HEK293 (cell line): ENCODE measurements around the gene CENPP.

Experiments used
- CTCF ChIA-PET: fragments of 350-600 bp; formaldehyde crosslinking; extraction: SDS; loops from one replicate; lab custom pipeline; 2021; ENCODE audit warnings: antibody characterized with exemption; lab: Yijun Ruan, JAX
- POLR2A ChIA-PET: fragments of 300-600 bp; formaldehyde crosslinking; extraction: SDS; loops from one replicate; lab custom pipeline; 2020; ENCODE audit warnings: antibody characterized with exemption, inconsistent platforms; lab: Yijun Ruan, JAX
- H3K27ac ChIP-seq: fragments of 200-500 bp; sonication (Bioruptor generic); 2 replicates; pipeline ENCODE4 v1.5.1; 2014; ENCODE audit warnings: low read depth, low read length, control low read depth, inconsistent platforms; ENCODE audit errors: extremely low read depth
- H3K36me3 ChIP-seq, 2 experiments: fragments of 200-500 bp in 1 of 2; sonication (Bioruptor generic) in 1 of 2; 1 replicate in 1 of 2; 2 replicates in 1 of 2; pipeline ENCODE4 v1.5.1; 2014 to 2017; ENCODE audit warnings: inconsistent platforms in 2 of 2, low read length in 2 of 2; ENCODE audit not compliant: control insufficient read depth in 2 of 2, insufficient read depth in 1 of 2
- H3K4me1 ChIP-seq: fragments of 200-500 bp; sonication (Bioruptor generic); 2 replicates; pipeline ENCODE4 v1.5.1; 2014; ENCODE audit warnings: mild to moderate bottlenecking, low read length, inconsistent platforms; ENCODE audit not compliant: control insufficient read depth, insufficient read depth
- H3K4me3 ChIP-seq: 2 replicates; pipeline ENCODE4 v1.5.1; 2011; ENCODE audit warnings: low read depth, mild to moderate bottlenecking, control low read depth, low read length, moderate library complexity
- H3K9me3 ChIP-seq: fragments of 200-500 bp; sonication (Bioruptor generic); 2 replicates; pipeline ENCODE4 v1.5.1; 2014; ENCODE audit warnings: low read depth, low read length, inconsistent platforms; ENCODE audit not compliant: control insufficient read depth, insufficient read depth
- EGR2 ChIP-seq: fragments of 450-650 bp; formaldehyde crosslinking; IDR thresholded peaks from 2 replicates; pipeline ENCODE4 v1.5.1; 2016; ENCODE audit warnings: low read depth, missing biosample characterization, missing genetic modification characterization
- FEZF1 ChIP-seq: fragments of 450-650 bp; formaldehyde crosslinking; IDR thresholded peaks from 2 replicates; pipeline ENCODE4 v1.5.1; 2016; ENCODE audit warnings: missing biosample characterization, missing genetic modification characterization
- KLF8 ChIP-seq: fragments of 450-650 bp; formaldehyde crosslinking; IDR thresholded peaks from 2 replicates; pipeline ENCODE4 v1.5.1; 2016; ENCODE audit warnings: missing biosample characterization, missing genetic modification characterization
- PRDM6 ChIP-seq: fragments of 450-650 bp; formaldehyde crosslinking; IDR thresholded peaks from 2 replicates; pipeline ENCODE4 v1.5.1; 2017; ENCODE audit warnings: missing biosample characterization, missing genetic modification characterization
- SP3 ChIP-seq: fragments of 450-650 bp; formaldehyde crosslinking; IDR thresholded peaks from 2 replicates; pipeline ENCODE4 v1.5.1; 2016; ENCODE audit warnings: missing biosample characterization, missing genetic modification characterization
- ZEB2 ChIP-seq: fragments of 450-650 bp; formaldehyde crosslinking; IDR thresholded peaks from 2 replicates; pipeline ENCODE4 v1.5.1; 2016; ENCODE audit warnings: missing biosample characterization, missing genetic modification characterization
- ZNF10 ChIP-seq: fragments of 450-650 bp; formaldehyde crosslinking; IDR thresholded peaks from 2 replicates; pipeline ENCODE4 v1.5.1; 2017; ENCODE audit warnings: missing biosample characterization, missing genetic modification characterization
- ZNF138 ChIP-seq: fragments of 450-650 bp; formaldehyde crosslinking; IDR thresholded peaks from 2 replicates; pipeline ENCODE4 v1.5.1; 2016; ENCODE audit warnings: missing biosample characterization, missing genetic modification characterization, borderline replicate concordance
- ZNF148 ChIP-seq: fragments of 450-650 bp; formaldehyde crosslinking; IDR thresholded peaks from 2 replicates; pipeline ENCODE4 v1.5.0; 2017; ENCODE audit warnings: missing biosample characterization, missing genetic modification characterization, borderline replicate concordance
- ZNF16 ChIP-seq: fragments of 450-650 bp; formaldehyde crosslinking; IDR thresholded peaks from 2 replicates; pipeline ENCODE4 v1.5.1; 2016; ENCODE audit warnings: low read depth, missing biosample characterization, missing genetic modification characterization
- ZNF184 ChIP-seq: fragments of 450-650 bp; IDR thresholded peaks from 2 replicates; pipeline ENCODE4 v1.5.1; 2018; ENCODE audit warnings: missing biosample characterization, mild to moderate bottlenecking, missing genetic modification characterization
- ZNF24 ChIP-seq: fragments of 450-650 bp; formaldehyde crosslinking; IDR thresholded peaks from 2 replicates; pipeline ENCODE4 v1.5.1; 2016; ENCODE audit warnings: missing biosample characterization, missing genetic modification characterization
- ZNF354C ChIP-seq: fragments of 450-650 bp; formaldehyde crosslinking; IDR thresholded peaks from 2 replicates; pipeline ENCODE4 v1.5.1; 2016; ENCODE audit warnings: missing biosample characterization, missing genetic modification characterization, low read depth, borderline replicate concordance
- ZNF366 ChIP-seq: fragments of 450-650 bp; formaldehyde crosslinking; conservative IDR thresholded peaks from 2 replicates; pipeline ENCODE4 v1.5.1; 2016; ENCODE audit warnings: missing biosample characterization, missing genetic modification characterization
- ZNF398 ChIP-seq: fragments of 450-650 bp; formaldehyde crosslinking; IDR thresholded peaks from 2 replicates; pipeline ENCODE4 v1.5.1; 2017; ENCODE audit warnings: missing biosample characterization, missing genetic modification characterization
- ZNF433 ChIP-seq: fragments of 450-650 bp; formaldehyde crosslinking; IDR thresholded peaks from 2 replicates; pipeline ENCODE4 v1.5.1; 2016; ENCODE audit warnings: missing biosample characterization, missing genetic modification characterization, low read depth
- ZNF488 ChIP-seq: fragments of 450-650 bp; formaldehyde crosslinking; IDR thresholded peaks from 2 replicates; pipeline ENCODE4 v1.5.1; 2016; ENCODE audit warnings: missing biosample characterization, missing genetic modification characterization
- ZNF621 ChIP-seq: fragments of 450-650 bp; formaldehyde crosslinking; IDR thresholded peaks from 2 replicates; pipeline ENCODE4 v1.5.1; 2017; ENCODE audit warnings: missing biosample characterization, missing genetic modification characterization
- ZNF629 ChIP-seq: fragments of 450-650 bp; formaldehyde crosslinking; IDR thresholded peaks from 2 replicates; pipeline ENCODE4 v1.5.1; 2017; ENCODE audit warnings: missing biosample characterization, missing genetic modification characterization
- ZNF654 ChIP-seq: fragments of 450-650 bp; formaldehyde crosslinking; IDR thresholded peaks from 2 replicates; pipeline ENCODE4 v1.5.1; 2016; ENCODE audit warnings: low read depth, missing biosample characterization, missing genetic modification characterization
- ZSCAN23 ChIP-seq: fragments of 450-650 bp; formaldehyde crosslinking; IDR thresholded peaks from 2 replicates; pipeline ENCODE4 v1.5.1; 2016; ENCODE audit warnings: missing biosample characterization, missing genetic modification characterization

The CENPP gene

GRCh38 chr9:92397853-92398252 lies 72.1 kb downstream of the CENPP start (continued):
- no peak for TF ChIP-seq ZNF354C

- no peak overlapping the region for H3K27ac ChIP-seq
- no peaks in the 10 kb centered on the region for H3K36me3 ChIP-seq
- no peaks in the 10 kb centered on the region for H3K9me3 ChIP-seq
- ChIA-PET CTCF (no interaction called here), POLR2A (no interaction called here)
- no peak overlapping the region for H3K4me3 ChIP-seq
- H3K4me1 ChIP-seq = peaks cover 11% of the 10 kb centered on the region; the same call in 1 of the 2 replicates
- TF ChIP-seq ZNF24 (tag by site-specific recombination) (peak; percentile 91), ZNF654 (tag by site-specific recombination) (no peak), ZNF138 (tag by site-specific recombination) (no peak), ZNF16 (tag by site-specific recombination) (no peak), ZNF629 (tag by site-specific recombination) (peak; percentile 63), ZNF148 (tag by site-specific recombination) (no peak), ZNF366 (peak; percentile 43; the same call in 1 of the 2 replicates), ZEB2 (0 out of 2 replicates have a peak, but pooled peaks have one; percentile 26), ZNF621 (no peak), KLF8 (tag by site-specific recombination) (0 out of 2 replicates have a peak, but pooled peaks have one; percentile 35), PRDM6 (tag by site-specific recombination) (peak; percentile 85), FEZF1 (tag by site-specific recombination) (no peak), ZSCAN23 (no peak), ZNF488 (tag by site-specific recombination) (no peak)
Observed at GRCh38 chr9:92402360-92402759, 76.6 kb downstream of the CENPP start.

GRCh38 chr9:92402826-92403745 lies 77.3 kb downstream of the CENPP start:
- H3K36me3 ChIP-seq = no peaks in the 10 kb centered on the region
- no peak for TF ChIP-seq ZNF433
- no peak for TF ChIP-seq EGR2 (tag by site-specific recombination)
- no peak for TF ChIP-seq SP3
- peak; percentile 75; the same call in 1 of the 2 replicates for TF ChIP-seq ZNF10 (tag by site-specific recombination)
- no peak for TF ChIP-seq ZNF184 (tag by site-specific recombination)
- no peak for TF ChIP-seq ZNF398 (tag by site-specific recombination)
- peaks cover 11% of the 10 kb centered on the region; the same call in 1 of the 2 replicates for H3K4me1 ChIP-seq
- H3K27ac ChIP-seq = no peak overlapping the region
- ChIA-PET POLR2A (no interaction called here), CTCF (interaction anchor here (0.8 kb wide), 1 partner anchor 264 kb away, joined by 3 read pairs; no protein-coding TSS in a partner anchor)
- H3K9me3 ChIP-seq = no peaks in the 10 kb centered on the region
- H3K4me3 ChIP-seq = no peak overlapping the region
